Measurements from ENCODE around the gene TACO1. TPM values are rescaled to one million over a fixed set of nuclear protein-coding genes. Genes with fewer than 3 reads are reported as not detected.

The TACO1 gene
- total RNA-seq, 1 experiment from 2014 or later, result 39.0 TPM

- DNase-seq (ENCODE audit: low spot score), result no peak
- Histone ChIP-seq H3K4me3 (ENCODE audit: low read depth, low read length, poor library complexity, severe bottlenecking) (no peak overlapping the region), H3K9me3 (ENCODE audit: low read depth, low read length, poor library complexity, severe bottlenecking) (no peaks in the 10 kb centered on the region), H3K27ac (ENCODE audit: low read depth, low read length, poor library complexity, severe bottlenecking) (no peak overlapping the region), H3K36me3 (ENCODE audit: insufficient read depth, low read length, poor library complexity, severe bottlenecking) (peaks cover 4% of the 10 kb centered on the region), H3K27me3 (replicated peaks; ENCODE audit: insufficient read depth, low read depth, low read length, poor library complexity) (no peaks in the 10 kb centered on the region), H3K4me1 (ENCODE audit: insufficient read depth, low read length, poor library complexity, severe bottlenecking) (peaks cover 20% of the 10 kb centered on the region)
- intact Hi-C loops (cut with micrococcal nuclease; ENCODE audit: unreplicated experiment), result no loop called here
- BruUV-seq (replicated peaks), result no TSS peak
- CTCF ChIA-PET, result no interaction called here
- POLR2A ChIA-PET (ENCODE audit: low non-redundant PET), result no interaction called here
- TF ChIP-seq, protein P1, sequence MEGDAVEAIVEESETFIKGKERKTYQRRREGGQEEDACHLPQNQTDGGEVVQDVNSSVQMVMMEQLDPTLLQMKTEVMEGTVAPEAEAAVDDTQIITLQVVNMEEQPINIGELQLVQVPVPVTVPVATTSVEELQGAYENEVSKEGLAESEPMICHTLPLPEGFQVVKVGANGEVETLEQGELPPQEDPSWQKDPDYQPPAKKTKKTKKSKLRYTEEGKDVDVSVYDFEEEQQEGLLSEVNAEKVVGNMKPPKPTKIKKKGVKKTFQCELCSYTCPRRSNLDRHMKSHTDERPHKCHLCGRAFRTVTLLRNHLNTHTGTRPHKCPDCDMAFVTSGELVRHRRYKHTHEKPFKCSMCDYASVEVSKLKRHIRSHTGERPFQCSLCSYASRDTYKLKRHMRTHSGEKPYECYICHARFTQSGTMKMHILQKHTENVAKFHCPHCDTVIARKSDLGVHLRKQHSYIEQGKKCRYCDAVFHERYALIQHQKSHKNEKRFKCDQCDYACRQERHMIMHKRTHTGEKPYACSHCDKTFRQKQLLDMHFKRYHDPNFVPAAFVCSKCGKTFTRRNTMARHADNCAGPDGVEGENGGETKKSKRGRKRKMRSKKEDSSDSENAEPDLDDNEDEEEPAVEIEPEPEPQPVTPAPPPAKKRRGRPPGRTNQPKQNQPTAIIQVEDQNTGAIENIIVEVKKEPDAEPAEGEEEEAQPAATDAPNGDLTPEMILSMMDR (conservative IDR thresholded peaks at IDR 0.05; ENCODE audit: low read depth, low read length), result no peak
- TF ChIP-seq EZH2 (IDR thresholded peaks at IDR 0.05; ENCODE audit: borderline replicate concordance, low read depth, low read length, poor library complexity, severe bottlenecking), result no peak
Observed at GRCh38 chr17:63639125-63639524, 38.4 kb downstream of the TACO1 start.

- Histone ChIP-seq H3K27me3 (replicated peaks; ENCODE audit: insufficient read depth, low read depth, low read length, poor library complexity) (no peaks in the 10 kb centered on the region), H3K27ac (ENCODE audit: low read depth, low read length, poor library complexity, severe bottlenecking) (no peak overlapping the region), H3K9me3 (ENCODE audit: low read depth, low read length, poor library complexity, severe bottlenecking) (no peaks in the 10 kb centered on the region), H3K4me3 (ENCODE audit: low read depth, low read length, poor library complexity, severe bottlenecking) (no peak overlapping the region), H3K36me3 (ENCODE audit: insufficient read depth, low read length, poor library complexity, severe bottlenecking) (peaks cover 4% of the 10 kb centered on the region), H3K4me1 (ENCODE audit: insufficient read depth, low read length, poor library complexity, severe bottlenecking) (peaks cover 11% of the 10 kb centered on the region)
- no TSS peak for BruUV-seq (replicated peaks)
- ChIA-PET CTCF (interaction anchor here (0.6 kb wide), 1 partner anchor 493 kb away, joined by 3 read pairs; no protein-coding TSS in a partner anchor), POLR2A (ENCODE audit: low non-redundant PET) (no interaction called here)
- TF ChIP-seq, protein P1 (conservative IDR thresholded peaks at IDR 0.05; ENCODE audit: low read depth, low read length), result no peak
- no peak for TF ChIP-seq EZH2 (IDR thresholded peaks at IDR 0.05; ENCODE audit: borderline replicate concordance, low read depth, low read length, poor library complexity, severe bottlenecking)
- DNase-seq (ENCODE audit: low spot score), result no peak
- intact Hi-C loops (cut with micrococcal nuclease; ENCODE audit: unreplicated experiment), result no loop called here
Observed at GRCh38 chr17:63640038-63640437, 39.3 kb downstream of the TACO1 start.

GRCh38 chr17:63641692-63642448 lies 41.2 kb downstream of the TACO1 start:
- CTCF ChIA-PET, result no interaction called here
- no TSS peak for BruUV-seq (replicated peaks)

More at GRCh38 chr17:63641692-63642448, 41.2 kb downstream of the TACO1 start:
- H3K4me3 ChIP-seq (ENCODE audit: low read depth, low read length, poor library complexity, severe bottlenecking), result no peak overlapping the region
- TF ChIP-seq, protein P1 (conservative IDR thresholded peaks at IDR 0.05; ENCODE audit: low read depth, low read length), result no peak
- no peak for TF ChIP-seq EZH2 (IDR thresholded peaks at IDR 0.05; ENCODE audit: borderline replicate concordance, low read depth, low read length, poor library complexity, severe bottlenecking)
- intact Hi-C loops (cut with micrococcal nuclease; ENCODE audit: unreplicated experiment), result no loop called here
- no peaks in the 10 kb centered on the region for H3K27me3 ChIP-seq (replicated peaks; ENCODE audit: insufficient read depth, low read depth, low read length, poor library complexity)
- no peaks in the 10 kb centered on the region for H3K4me1 ChIP-seq (ENCODE audit: insufficient read depth, low read length, poor library complexity, severe bottlenecking)
- H3K27ac ChIP-seq (ENCODE audit: low read depth, low read length, poor library complexity, severe bottlenecking), result no peak overlapping the region
- no peaks in the 10 kb centered on the region for H3K36me3 ChIP-seq (ENCODE audit: insufficient read depth, low read length, poor library complexity, severe bottlenecking)
- POLR2A ChIA-PET (ENCODE audit: low non-redundant PET), result no interaction called here
- DNase-seq (ENCODE audit: low spot score), result no peak
- H3K9me3 ChIP-seq (ENCODE audit: low read depth, low read length, poor library complexity, severe bottlenecking), result no peaks in the 10 kb centered on the region
